Measurements from ENCODE around the gene UBE2H. TPM values are rescaled to one million over a fixed set of nuclear protein-coding genes. Genes with fewer than 3 reads are reported as not detected.
"Not testable (repeated sequence)": the region's sequence is repeated elsewhere in the genome, so short reads cannot be mapped to it uniquely, and the experiment has no call there.

UBE2H gene
- total and polyA plus RNA-seq, 7 experiments from 2014 or later = 32.0 to 69.2 (median 49.1) TPM

- no peak overlapping the region for H3K4me3 ChIP-seq (ENCODE audit: low read length)
- no peaks in the 10 kb centered on the region for H3K36me3 Mint-ChIP-seq
- H3K27ac Mint-ChIP-seq = no peak overlapping the region
- DNase-seq (no peak), ATAC-seq (no peak)
- CTCF ChIA-PET = no interaction called here
- intact Hi-C loops (cut with micrococcal nuclease) = no loop called here
- peaks cover 0 to 7% (median 4%) of the 10 kb centered on the region in 5 donors for H3K27me3 Mint-ChIP-seq
- no peaks in the 10 kb centered on the region for H3K27me3 ChIP-seq (ENCODE audit: control insufficient read depth in 2 of 2, insufficient read depth in 2 of 2, low read length in 2 of 2)
- H3K36me3 ChIP-seq (ENCODE audit: control insufficient read depth in 2 of 3, insufficient read depth in 3 of 3, low read length in 3 of 3) = no peaks in the 10 kb centered on the region
- H3K27ac ChIP-seq (ENCODE audit: low read depth, low read length) = no peak overlapping the region
- H3K4me1 ChIP-seq (ENCODE audit: control insufficient read depth in 2 of 2, insufficient read depth in 2 of 2, low read length in 2 of 2) = no peaks in the 10 kb centered on the region
- no peak overlapping the region for H3K4me3 Mint-ChIP-seq
- H3K9me3 Mint-ChIP-seq = no peaks in the 10 kb centered on the region
- POLR2A ChIA-PET = no interaction called here
- no peaks in the 10 kb centered on the region for H3K9me3 ChIP-seq (ENCODE audit: control insufficient read depth in 2 of 3, low read length in 3 of 3)
- peaks cover 0 to 7% (median 6%) of the 10 kb centered on the region in 7 donors for H3K4me1 Mint-ChIP-seq
Observed at GRCh38 chr7:129986600-129986999, 33.8 kb upstream of the UBE2H start.

- intact Hi-C loops (cut with micrococcal nuclease) = no loop called here
- POLR2A ChIA-PET = interaction anchor here (0.6 kb wide), 1 partner anchor 83 kb away, joined by 4 read pairs; no protein-coding TSS in a partner anchor
- Mint-ChIP-seq H3K4me3 (no peak overlapping the region), H3K36me3 (no peaks in the 10 kb centered on the region), H3K27ac (no peak overlapping the region), H3K9me3 (no peaks in the 10 kb centered on the region), H3K27me3 (peaks cover 0 to 5% (median 0%) of the 10 kb centered on the region in 5 donors), H3K4me1 (no peaks in the 10 kb centered on the region)
- CTCF ChIA-PET = no interaction called here
- Histone ChIP-seq H3K27ac (ENCODE audit: low read depth, low read length) (no peak overlapping the region), H3K27me3 (ENCODE audit: control insufficient read depth in 2 of 2, insufficient read depth in 2 of 2, low read length in 2 of 2) (no peaks in the 10 kb centered on the region), H3K36me3 (ENCODE audit: control insufficient read depth in 2 of 3, insufficient read depth in 3 of 3, low read length in 3 of 3) (no peaks in the 10 kb centered on the region), H3K9me3 (ENCODE audit: control insufficient read depth in 2 of 3, low read length in 3 of 3) (no peaks in the 10 kb centered on the region), H3K4me3 (ENCODE audit: low read length) (no peak overlapping the region), H3K4me1 (ENCODE audit: control insufficient read depth in 2 of 2, insufficient read depth in 2 of 2, low read length in 2 of 2) (no peaks in the 10 kb centered on the region)
- DNase-seq = no peak
- no peak for ATAC-seq
Observed at GRCh38 chr7:129980667-129981066, 27.9 kb upstream of the UBE2H start.

- CTCF ChIA-PET = no interaction called here
- H3K36me3 Mint-ChIP-seq = no peaks in the 10 kb centered on the region
- no peaks in the 10 kb centered on the region for H3K9me3 Mint-ChIP-seq
Observed at GRCh38 chr7:129975309-129975708, 22.5 kb upstream of the UBE2H start.

DNA sequence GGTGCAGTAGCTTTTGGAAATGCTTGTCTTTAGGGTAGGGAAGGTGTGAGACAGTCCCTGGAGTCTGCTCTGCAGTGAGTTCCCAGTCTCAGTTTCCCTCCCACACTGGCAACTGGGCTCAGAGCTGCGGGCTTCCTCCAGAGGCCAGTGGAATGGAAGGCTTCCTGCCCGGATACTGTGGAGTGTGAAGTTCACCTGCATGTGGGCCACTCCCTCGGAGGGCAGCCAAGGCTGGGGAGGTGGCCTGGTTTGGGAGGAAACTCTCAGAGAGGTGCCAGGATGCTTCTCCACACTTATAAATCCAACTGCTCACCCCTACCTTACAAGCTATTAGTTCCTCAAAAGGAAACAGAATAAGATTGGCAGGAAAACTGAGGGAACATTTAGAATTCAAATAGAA lies 18.1 kb upstream of the UBE2H start:
- no peaks in the 10 kb centered on the region for H3K27me3 ChIP-seq (ENCODE audit: control insufficient read depth in 2 of 2, insufficient read depth in 2 of 2, low read length in 2 of 2)
- CTCF ChIA-PET = no interaction called here

More at GRCh38 chr7:129975309-129975708, 22.5 kb upstream of the UBE2H start:
- Mint-ChIP-seq H3K27me3 (no peaks in the 10 kb centered on the region), H3K4me1 (no peaks in the 10 kb centered on the region), H3K27ac (no peak overlapping the region), H3K4me3 (no peak overlapping the region)
- no peak for ATAC-seq
- intact Hi-C loops (cut with micrococcal nuclease) = no loop called here
- no peaks in the 10 kb centered on the region for H3K9me3 ChIP-seq (ENCODE audit: control insufficient read depth in 2 of 3, low read length in 3 of 3)
- no peak overlapping the region for H3K4me3 ChIP-seq (ENCODE audit: low read length)
- H3K27me3 ChIP-seq (ENCODE audit: control insufficient read depth in 2 of 2, insufficient read depth in 2 of 2, low read length in 2 of 2) = no peaks in the 10 kb centered on the region
- DNase-seq = no peak
- no peaks in the 10 kb centered on the region for H3K36me3 ChIP-seq (ENCODE audit: control insufficient read depth in 2 of 3, insufficient read depth in 3 of 3, low read length in 3 of 3)
- no peak overlapping the region for H3K27ac ChIP-seq (ENCODE audit: low read depth, low read length)
- POLR2A ChIA-PET = no interaction called here
- no peaks in the 10 kb centered on the region for H3K4me1 ChIP-seq (ENCODE audit: control insufficient read depth in 2 of 2, insufficient read depth in 2 of 2, low read length in 2 of 2)

GRCh38 chr7:129969881-129970446 lies 17.2 kb upstream of the UBE2H start:
- H3K36me3 ChIP-seq (ENCODE audit: control insufficient read depth in 2 of 3, insufficient read depth in 3 of 3, low read length in 3 of 3) = no peaks in the 10 kb centered on the region
- H3K4me1 Mint-ChIP-seq = no peaks in the 10 kb centered on the region
- H3K27me3 ChIP-seq (ENCODE audit: control insufficient read depth in 2 of 2, insufficient read depth in 2 of 2, low read length in 2 of 2) = no peaks in the 10 kb centered on the region
- H3K9me3 ChIP-seq (ENCODE audit: control insufficient read depth in 2 of 3, low read length in 3 of 3) = no peaks in the 10 kb centered on the region
- no peaks in the 10 kb centered on the region for H3K27me3 Mint-ChIP-seq
- peak overlapping the region in 1 of 9 donors; percentile 48 for H3K27ac Mint-ChIP-seq
- ChIA-PET POLR2A (no interaction called here), CTCF (no interaction called here)
- intact Hi-C loops (cut with micrococcal nuclease) = no loop called here
- no peak overlapping the region for H3K27ac ChIP-seq (ENCODE audit: low read depth, low read length)
- no peaks in the 10 kb centered on the region for H3K9me3 Mint-ChIP-seq
- no peak overlapping the region for H3K4me3 ChIP-seq (ENCODE audit: low read length)
- no peak for DNase-seq
- no peaks in the 10 kb centered on the region for H3K36me3 Mint-ChIP-seq
- H3K4me1 ChIP-seq (ENCODE audit: control insufficient read depth in 2 of 2, insufficient read depth in 2 of 2, low read length in 2 of 2) = no peaks in the 10 kb centered on the region
- no peak overlapping the region for H3K4me3 Mint-ChIP-seq
- no peak for ATAC-seq

More for the DNA sequence above, 18.1 kb upstream of the UBE2H start:
- H3K27me3 Mint-ChIP-seq = no peaks in the 10 kb centered on the region
- H3K4me3 Mint-ChIP-seq = no peak overlapping the region
- Histone ChIP-seq H3K4me1 (ENCODE audit: control insufficient read depth in 2 of 2, insufficient read depth in 2 of 2, low read length in 2 of 2) (no peaks in the 10 kb centered on the region), H3K27ac (ENCODE audit: low read depth, low read length) (no peak overlapping the region), H3K4me3 (ENCODE audit: low read length) (no peak overlapping the region), H3K36me3 (ENCODE audit: control insufficient read depth in 2 of 3, insufficient read depth in 3 of 3, low read length in 3 of 3) (no peaks in the 10 kb centered on the region), H3K9me3 (ENCODE audit: control insufficient read depth in 2 of 3, low read length in 3 of 3) (no peaks in the 10 kb centered on the region)
- no peaks in the 10 kb centered on the region for H3K36me3 Mint-ChIP-seq
- intact Hi-C loops (cut with micrococcal nuclease) = no loop called here
- ATAC-seq (no peak), DNase-seq (no peak)
- no peak overlapping the region for H3K27ac Mint-ChIP-seq
- H3K9me3 Mint-ChIP-seq = no peaks in the 10 kb centered on the region
- H3K4me1 Mint-ChIP-seq = no peaks in the 10 kb centered on the region
- POLR2A ChIA-PET = no interaction called here

- intact Hi-C loops (cut with micrococcal nuclease) = no loop called here
- Mint-ChIP-seq H3K27me3 (no peaks in the 10 kb centered on the region), H3K4me3 (no peak overlapping the region), H3K36me3 (no peaks in the 10 kb centered on the region), H3K9me3 (no peaks in the 10 kb centered on the region), H3K27ac (peak overlapping the region in 1 of 9 donors; percentile 21), H3K4me1 (no peaks in the 10 kb centered on the region)
- CTCF ChIA-PET = no interaction called here
- no peaks in the 10 kb centered on the region for H3K27me3 ChIP-seq (ENCODE audit: control insufficient read depth in 2 of 2, insufficient read depth in 2 of 2, low read length in 2 of 2)
- no peak for ATAC-seq
- no peaks in the 10 kb centered on the region for H3K4me1 ChIP-seq (ENCODE audit: control insufficient read depth in 2 of 2, insufficient read depth in 2 of 2, low read length in 2 of 2)
- DNase-seq = no peak
- H3K27ac ChIP-seq (ENCODE audit: low read depth, low read length) = no peak overlapping the region
- H3K4me3 ChIP-seq (ENCODE audit: low read length) = no peak overlapping the region
- POLR2A ChIA-PET = no interaction called here
- H3K9me3 ChIP-seq (ENCODE audit: control insufficient read depth in 2 of 3, low read length in 3 of 3) = no peaks in the 10 kb centered on the region
- no peaks in the 10 kb centered on the region for H3K36me3 ChIP-seq (ENCODE audit: control insufficient read depth in 2 of 3, insufficient read depth in 3 of 3, low read length in 3 of 3)
Observed at GRCh38 chr7:129968592-129969383, 16.0 kb upstream of the UBE2H start.

DNA sequence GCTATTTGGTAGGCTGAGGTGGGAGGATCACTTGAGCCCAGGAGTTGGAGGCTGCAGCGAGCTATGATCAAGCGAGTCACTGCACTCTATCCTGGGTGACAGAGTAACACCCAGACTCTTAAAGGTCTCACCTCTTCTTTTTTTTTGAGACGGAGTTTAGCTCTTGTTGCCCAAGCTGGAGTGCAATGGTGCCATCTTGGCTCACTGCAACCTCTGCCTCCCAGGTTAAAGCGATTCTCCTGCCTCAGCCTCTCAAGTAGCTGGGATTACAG lies 7.4 kb upstream of the UBE2H start:
- H3K27ac Mint-ChIP-seq; H3K27ac ChIP-seq (ENCODE audit: low read depth, low read length); intact Hi-C loops (cut with micrococcal nuclease); H3K4me1 ChIP-seq (ENCODE audit: control insufficient read depth in 2 of 2, insufficient read depth in 2 of 2, low read length in 2 of 2); POLR2A ChIA-PET; H3K4me1 Mint-ChIP-seq; H3K27me3 ChIP-seq (ENCODE audit: control insufficient read depth in 2 of 2, insufficient read depth in 2 of 2, low read length in 2 of 2); DNase-seq; H3K4me3 ChIP-seq (ENCODE audit: low read length); ATAC-seq; H3K9me3 Mint-ChIP-seq; H3K36me3 ChIP-seq (ENCODE audit: control insufficient read depth in 2 of 3, insufficient read depth in 3 of 3, low read length in 3 of 3); H3K36me3 Mint-ChIP-seq; H3K4me3 Mint-ChIP-seq; H3K9me3 ChIP-seq (ENCODE audit: control insufficient read depth in 2 of 3, low read length in 3 of 3): not testable (repeated sequence)
- CTCF ChIA-PET = interaction anchor here (0.6 kb wide), 1 partner anchor 129 kb away, joined by 3 read pairs; no protein-coding TSS in a partner anchor
- H3K27me3 Mint-ChIP-seq = peaks cover 0 to 12% (median 0%) of the 10 kb centered on the region in 5 donors
